H9 (cell line): ENCODE data around the gene KEAP1. TPM values are rescaled to one million over a fixed set of nuclear protein-coding genes. Genes with fewer than 3 reads are reported as not detected.
"Not testable (repeated sequence)": the region's sequence is repeated elsewhere in the genome, so short reads cannot be mapped to it uniquely, and the experiment has no call there.

Experiments
- DNase-seq: peaks from one replicate; pipeline ENCODE4 v3.0.0-alpha.2; 2017
- H2AFZ ChIP-seq: one replicate; pipeline ENCODE4 v1.6.1; 2013; ENCODE audit warnings: mild to moderate bottlenecking, low read length, control low read depth, moderate library complexity
- H2AK5ac ChIP-seq: 2 replicates; pipeline ENCODE4 v1.6.1; 2013; ENCODE audit warnings: low read length, control low read depth, mixed read lengths; ENCODE audit not compliant: insufficient read length
- H2BK120ac ChIP-seq: one replicate; pipeline ENCODE4 v1.6.1; 2013; ENCODE audit warnings: low read depth, mild to moderate bottlenecking, low read length, control low read depth, inconsistent platforms; ENCODE audit not compliant: poor library complexity, severe bottlenecking
- H2BK12ac ChIP-seq: 2 replicates; pipeline ENCODE4 v1.6.1; 2013; ENCODE audit warnings: low read length, control low read depth, mixed read lengths, low read depth; ENCODE audit not compliant: insufficient read length
- H2BK15ac ChIP-seq: 2 replicates; pipeline ENCODE4 v1.6.1; 2013; ENCODE audit warnings: low read depth, low read length, control low read depth
- H2BK20ac ChIP-seq: one replicate; pipeline ENCODE4 v1.6.1; 2013; ENCODE audit warnings: low read depth, mild to moderate bottlenecking, low read length, control low read depth, inconsistent platforms; ENCODE audit not compliant: poor library complexity, severe bottlenecking
- H2BK5ac ChIP-seq: 2 replicates; pipeline ENCODE4 v1.6.1; 2013; ENCODE audit warnings: low read length, control low read depth, mixed read lengths; ENCODE audit not compliant: insufficient read length
- H3K14ac ChIP-seq: 2 replicates; pipeline ENCODE4 v1.6.1; 2013; ENCODE audit warnings: low read length, control low read depth; ENCODE audit not compliant: insufficient read depth
- H3K18ac ChIP-seq: 2 replicates; pipeline ENCODE4 v1.6.1; 2013; ENCODE audit warnings: low read depth, mild to moderate bottlenecking, mixed read lengths, low read length, control low read depth; ENCODE audit not compliant: insufficient read length
- H3K23ac ChIP-seq: 2 replicates; pipeline ENCODE4 v1.6.1; 2013; ENCODE audit warnings: low read length, control low read depth, mixed read lengths, low read depth; ENCODE audit not compliant: insufficient read length
- H3K23me2 ChIP-seq: 2 replicates; pipeline ENCODE4 v1.6.1; 2013; ENCODE audit warnings: low read depth, mild to moderate bottlenecking, mixed read lengths, low read length, control low read depth; ENCODE audit not compliant: insufficient read length, poor library complexity, severe bottlenecking
- H3K27ac ChIP-seq: 2 replicates; pipeline ENCODE4 v1.5.1; 2013; ENCODE audit warnings: low read length, control low read depth, mixed read lengths, low read depth; ENCODE audit not compliant: insufficient read length
- H3K27me3 ChIP-seq: 2 replicates; pipeline ENCODE4 v1.6.1; 2013; ENCODE audit warnings: low read length, control low read depth, inconsistent platforms; ENCODE audit not compliant: insufficient read depth
- H3K4ac ChIP-seq: 2 replicates; pipeline ENCODE4 v1.6.1; 2013; ENCODE audit warnings: low read depth, mild to moderate bottlenecking, control low read depth, inconsistent platforms, low read length, moderate library complexity
- H3K4me1 ChIP-seq: 2 replicates; pipeline ENCODE4 v1.6.1; 2013; ENCODE audit warnings: low read length, control low read depth, inconsistent platforms; ENCODE audit not compliant: insufficient read depth
- H3K4me2 ChIP-seq: 2 replicates; pipeline ENCODE4 v1.6.1; 2013; ENCODE audit warnings: low read length, control low read depth, mixed read lengths; ENCODE audit not compliant: insufficient read length, insufficient read depth
- H3K56ac ChIP-seq: 2 replicates; pipeline ENCODE4 v1.6.1; 2013; ENCODE audit warnings: low read depth, mild to moderate bottlenecking, mixed read lengths, low read length, control low read depth; ENCODE audit not compliant: insufficient read length
- H3K79me1 ChIP-seq: 2 replicates; pipeline ENCODE4 v1.6.1; 2013; ENCODE audit warnings: low read depth, mild to moderate bottlenecking, moderate library complexity, low read length, control low read depth, inconsistent platforms; ENCODE audit not compliant: insufficient read depth, poor library complexity, severe bottlenecking
- H3K79me2 ChIP-seq: 2 replicates; pipeline ENCODE4 v1.6.1; 2013; ENCODE audit warnings: low read length, control low read depth, inconsistent platforms; ENCODE audit not compliant: insufficient read depth
- H3K9ac ChIP-seq: 2 replicates; pipeline ENCODE4 v1.6.1; 2013; ENCODE audit warnings: low read length, control low read depth, mixed read lengths; ENCODE audit not compliant: insufficient read length; ENCODE audit errors: extremely low read depth
- H3K9me3 ChIP-seq: one replicate; pipeline ENCODE4 v1.6.1; 2013; ENCODE audit warnings: low read depth, low read length, inconsistent platforms; ENCODE audit not compliant: control insufficient read depth
- H3T11ph ChIP-seq: one replicate; pipeline ENCODE4 v1.6.1; 2013; ENCODE audit warnings: mild to moderate bottlenecking, low read length, control low read depth, inconsistent platforms
- H4K20me1 ChIP-seq: one replicate; pipeline ENCODE4 v1.6.1; 2013; ENCODE audit not compliant: control insufficient read depth, insufficient read length, insufficient read depth
- H4K5ac ChIP-seq: 2 replicates; pipeline ENCODE4 v1.6.1; 2013; ENCODE audit warnings: low read depth, mild to moderate bottlenecking, mixed read lengths, low read length, control low read depth; ENCODE audit not compliant: insufficient read length
- H4K8ac ChIP-seq: replicated peaks from 2 replicates; pipeline ENCODE4 v1.6.1; 2013; ENCODE audit warnings: low read length, control low read depth, mixed read lengths, low read depth; ENCODE audit not compliant: insufficient read length
- H4K91ac ChIP-seq: 2 replicates; pipeline ENCODE4 v1.6.1; 2013; ENCODE audit warnings: low read depth, mild to moderate bottlenecking, moderate library complexity, mixed read lengths, low read length, control low read depth; ENCODE audit not compliant: insufficient read length
- H3K27ac Mint-ChIP-seq, 3 experiments: 2 replicates in 2 of 3; 3 replicates in 1 of 3; pipeline ENCODE4 v1.8.0; 2020 to 2021; ENCODE audit warnings: mixed read lengths in 3 of 3, mild to moderate bottlenecking in 1 of 3, moderate library complexity in 1 of 3
- H3K27me3 Mint-ChIP-seq: 2 replicates; pipeline ENCODE4 v1.8.0; 2021; ENCODE audit warnings: low read depth, mild to moderate bottlenecking, moderate library complexity, mixed read lengths
- H3K36me3 Mint-ChIP-seq, 3 experiments: 2 replicates in 2 of 3; 3 replicates in 1 of 3; pipeline ENCODE4 v1.8.0; 2020 to 2021; ENCODE audit warnings: low read depth in 3 of 3, mixed read lengths in 3 of 3; ENCODE audit not compliant: insufficient read depth in 1 of 3
- H3K4me1 Mint-ChIP-seq, 2 experiments: 2 replicates each; pipeline ENCODE4 v1.8.0; 2020; ENCODE audit warnings: mixed read lengths in 2 of 2
- H3K4me3 Mint-ChIP-seq, 2 experiments: 2 replicates in 1 of 2; 3 replicates in 1 of 2; pipeline ENCODE4 v1.8.0; 2020 to 2021; ENCODE audit warnings: mild to moderate bottlenecking in 2 of 2, mixed read lengths in 2 of 2, moderate library complexity in 1 of 2
- H3K9me3 Mint-ChIP-seq, 2 experiments: 2 replicates in 1 of 2; 3 replicates in 1 of 2; pipeline ENCODE4 v1.8.0; 2020; ENCODE audit warnings: mild to moderate bottlenecking in 2 of 2, mixed read lengths in 2 of 2, moderate library complexity in 1 of 2
- CTCF ChIP-seq: fragments of 200-600 bp; sonication (generic); conservative IDR thresholded peaks from 3 replicates; pipeline ENCODE4 v1.8.0; 2021; ENCODE audit warnings: antibody characterized with exemption, mild to moderate bottlenecking
- WGBS: extraction: QIAGEN DNeasy Blood & Tissue Kit; methylation state at CpG from one replicate; pipeline ENCODE4 v1.1.7; 2013; ENCODE audit warnings: missing lambda C conversion rate, low lambda C conversion rate, mixed read lengths; ENCODE audit not compliant: insufficient read length; ENCODE audit errors: extremely low coverage; 5-methylcytosine and 5-hydroxymethylcytosine counted together
- total RNA-seq: library from RNA; stranded (reverse); gene quantifications from 2 replicates; pipeline ENCODE4 v1.2.1, GENCODE V29; 2021

KEAP1 gene
- total RNA-seq, 1 experiment from 2014 or later, result 88.7 TPM

GRCh38 chr19:10543059-10543419, 39.9 kb upstream of the KEAP1 start:
- H4K20me1 ChIP-seq, result no peaks in the 10 kb centered on the region
- peaks cover 0 to 9% (median 8%) of the 10 kb centered on the region in 3 experiments; a peak in 3 of 7 replicates for H3K36me3 Mint-ChIP-seq
- H4K91ac ChIP-seq, result no peak overlapping the region
- H3K27ac Mint-ChIP-seq, result peak overlapping the region in 2 of 3 experiments; percentile 74 to 95; a peak in 4 of 7 replicates
- no CpG with 5 or more reads among the region's 8 CpGs for WGBS
- no peaks in the 10 kb centered on the region for H3K9me3 Mint-ChIP-seq
- no peak overlapping the region for H2AK5ac ChIP-seq
- peaks cover 4 to 12% of the 10 kb centered on the region in 2 experiments for H3K4me1 Mint-ChIP-seq
- no peak overlapping the region for H3K56ac ChIP-seq
- no peaks in the 10 kb centered on the region for H3K23me2 ChIP-seq
- no peak for DNase-seq
- H3K14ac ChIP-seq, result no peak overlapping the region
- H4K5ac ChIP-seq, result no peak overlapping the region
- H3K79me1 ChIP-seq, result no peaks in the 10 kb centered on the region
- peak overlapping the region; percentile 53 for H3K4me2 ChIP-seq
- no peak overlapping the region for H2BK5ac ChIP-seq
- no peak overlapping the region for H3K18ac ChIP-seq
- TF ChIP-seq CTCF, result no peak
- peaks cover 8% of the 10 kb centered on the region for H3K27me3 Mint-ChIP-seq
- H3K9ac ChIP-seq, result no peak overlapping the region
- no peak overlapping the region for H2BK15ac ChIP-seq
- H3K27ac ChIP-seq, result no peak overlapping the region
- no peaks in the 10 kb centered on the region for H3K79me2 ChIP-seq
- H4K8ac ChIP-seq, result no peak overlapping the region
- no peak overlapping the region for H3T11ph ChIP-seq
- no peaks in the 10 kb centered on the region for H3K27me3 ChIP-seq
- no peak overlapping the region for H2BK120ac ChIP-seq
- no peaks in the 10 kb centered on the region for H3K4me1 ChIP-seq
- H3K4ac ChIP-seq, result no peak overlapping the region
- peak overlapping the region; percentile 69 to 86 for H3K4me3 Mint-ChIP-seq
- H2BK12ac ChIP-seq, result no peak overlapping the region
- no peak overlapping the region for H2AFZ ChIP-seq
- no peak overlapping the region for H2BK20ac ChIP-seq
- H3K23ac ChIP-seq, result no peak overlapping the region
- no peaks in the 10 kb centered on the region for H3K9me3 ChIP-seq

DNA sequence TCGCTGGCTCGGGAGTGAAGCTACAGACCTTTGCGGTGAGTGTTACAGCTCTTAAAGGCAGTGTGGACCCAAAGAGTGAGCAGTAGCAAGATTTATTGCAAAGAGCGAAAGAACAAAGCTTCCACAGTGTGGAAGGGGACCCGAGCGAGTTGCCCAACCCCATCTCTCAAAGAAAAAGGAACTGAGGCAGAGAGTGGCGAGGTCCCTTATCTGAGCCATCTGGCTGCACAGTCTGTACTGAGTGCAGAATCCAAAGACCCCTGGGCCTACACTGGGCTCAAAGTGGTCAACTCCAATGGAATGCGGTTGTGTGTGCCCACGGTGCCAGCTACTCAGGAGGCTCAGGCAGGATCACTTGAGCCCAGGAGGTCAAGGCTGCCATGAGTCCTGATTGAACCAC, 35.9 kb upstream of the KEAP1 start:
- H3K9me3 ChIP-seq, H2BK5ac ChIP-seq, H2AFZ ChIP-seq, H3K4me1 ChIP-seq, H2BK12ac ChIP-seq, DNase-seq, H3K4me3 Mint-ChIP-seq, H4K91ac ChIP-seq, H3K56ac ChIP-seq, H4K5ac ChIP-seq, H2BK15ac ChIP-seq, H3K79me2 ChIP-seq, H3K14ac ChIP-seq, H3K27ac Mint-ChIP-seq, H3K36me3 Mint-ChIP-seq, H2BK20ac ChIP-seq, H2BK120ac ChIP-seq, H2AK5ac ChIP-seq, H3K9me3 Mint-ChIP-seq, H3T11ph ChIP-seq, H3K4ac ChIP-seq, H3K18ac ChIP-seq, H3K79me1 ChIP-seq, H3K4me1 Mint-ChIP-seq, H3K4me2 ChIP-seq, H3K23me2 ChIP-seq, H3K27me3 ChIP-seq, H3K9ac ChIP-seq, H4K20me1 ChIP-seq, H4K8ac ChIP-seq, H3K27ac ChIP-seq, H3K23ac ChIP-seq: not testable (repeated sequence)
- WGBS, result no CpG with 5 or more reads among the region's 9 CpGs
- H3K27me3 Mint-ChIP-seq, result peaks cover 15% of the 10 kb centered on the region
